WERI-Rb-1 (cell line): ENCODE measurements around the gene ENTHD1.
"Not testable (repeated sequence)": the region's sequence is repeated elsewhere in the genome, so short reads cannot be mapped to it uniquely, and the experiment has no call there.

Experiments
- DNase-seq: peaks from one replicate; pipeline ENCODE4 v3.0.0-alpha.2; 2020
- H3K27ac ChIP-seq: fragments of 250-450 bp; sonication (Bioruptor Pico); 2 replicates; pipeline ENCODE4 v1.5.1; 2020; ENCODE audit warnings: mild to moderate bottlenecking, moderate library complexity
- H3K27me3 ChIP-seq: fragments of 250-450 bp; sonication (Bioruptor Pico); 2 replicates; pipeline ENCODE4 v1.5.1; 2021; ENCODE audit warnings: mild to moderate bottlenecking, low read depth, moderate library complexity; ENCODE audit not compliant: insufficient read depth, severe bottlenecking
- H3K36me3 ChIP-seq: fragments of 250-450 bp; sonication (Bioruptor Pico); 2 replicates; pipeline ENCODE4 v1.5.1; 2020; ENCODE audit warnings: mild to moderate bottlenecking, moderate library complexity
- H3K4me3 ChIP-seq: 2 replicates; pipeline ENCODE4 v1.5.1; 2011; ENCODE audit warnings: low read depth, mild to moderate bottlenecking, control low read depth, low read length
- H3K9me3 ChIP-seq: fragments of 250-450 bp; sonication (Bioruptor Pico); 2 replicates; pipeline ENCODE4 v1.5.1; 2021; ENCODE audit warnings: mild to moderate bottlenecking, moderate library complexity; ENCODE audit not compliant: severe bottlenecking
- CTCF ChIP-seq: IDR thresholded peaks from 2 replicates; pipeline ENCODE4 v1.5.1; 2011; ENCODE audit warnings: low read depth, mild to moderate bottlenecking, control low read depth, inconsistent platforms, low read length

The ENTHD1 gene

GRCh38 chr22:39744353-39744752, 149.2 kb downstream of the ENTHD1 start:
- H3K9me3 ChIP-seq = peaks cover 11% of the 10 kb centered on the region
- no peaks in the 10 kb centered on the region for H3K36me3 ChIP-seq
- no peak for DNase-seq
- H3K4me3 ChIP-seq = no peak overlapping the region
- TF ChIP-seq CTCF = no peak
- H3K27me3 ChIP-seq = no peaks in the 10 kb centered on the region
- no peak overlapping the region for H3K27ac ChIP-seq

GRCh38 chr22:39743935-39744334, 149.6 kb downstream of the ENTHD1 start:
- Histone ChIP-seq H3K9me3 (peaks cover 12% of the 10 kb centered on the region), H3K36me3 (no peaks in the 10 kb centered on the region), H3K27ac (no peak overlapping the region), H3K4me3 (no peak overlapping the region), H3K27me3 (no peaks in the 10 kb centered on the region)
- DNase-seq = no peak
- no peak for TF ChIP-seq CTCF

- DNase-seq = no peak
- TF ChIP-seq CTCF = no peak
- H3K27ac ChIP-seq = no peak overlapping the region
- peaks cover 12% of the 10 kb centered on the region for H3K9me3 ChIP-seq
- H3K27me3 ChIP-seq = no peaks in the 10 kb centered on the region
- no peaks in the 10 kb centered on the region for H3K36me3 ChIP-seq
- H3K4me3 ChIP-seq = no peak overlapping the region
These were observed 154.1 kb downstream of the ENTHD1 start for GRCh38 chr22:39739338-39740027.

- Histone ChIP-seq H3K27ac (no peak overlapping the region), H3K9me3 (peaks cover 12% of the 10 kb centered on the region), H3K27me3 (no peaks in the 10 kb centered on the region), H3K4me3 (no peak overlapping the region), H3K36me3 (no peaks in the 10 kb centered on the region)
- DNase-seq = no peak
- no peak for TF ChIP-seq CTCF
These were observed 154.8 kb downstream of the ENTHD1 start for GRCh38 chr22:39738746-39739145.

- no peak for TF ChIP-seq CTCF
These were observed 157.8 kb downstream of the ENTHD1 start for GRCh38 chr22:39735776-39736175.

GRCh38 chr22:39734866-39735265, 158.7 kb downstream of the ENTHD1 start:
- Histone ChIP-seq H3K27me3 (no peaks in the 10 kb centered on the region), H3K4me3 (no peak overlapping the region), H3K36me3 (no peaks in the 10 kb centered on the region), H3K9me3 (peaks cover 5% of the 10 kb centered on the region), H3K27ac (no peak overlapping the region)
- TF ChIP-seq CTCF = no peak
- no peak for DNase-seq

More at GRCh38 chr22:39735776-39736175, 157.8 kb downstream of the ENTHD1 start:
- Histone ChIP-seq H3K4me3 (no peak overlapping the region), H3K27me3 (no peaks in the 10 kb centered on the region), H3K9me3 (peaks cover 8% of the 10 kb centered on the region), H3K27ac (no peak overlapping the region), H3K36me3 (no peaks in the 10 kb centered on the region)
- DNase-seq = no peak

- H3K36me3 ChIP-seq, H3K27ac ChIP-seq, H3K9me3 ChIP-seq, DNase-seq, H3K4me3 ChIP-seq, H3K27me3 ChIP-seq: not testable (repeated sequence)
These were observed 159.5 kb downstream of the ENTHD1 start for GRCh38 chr22:39734046-39734445.
